SK-N-SH treated with all-trans-retinoic acid at 6 μM for 48 hours (cell line): Measurements from ENCODE around the gene RBMS1.

Experiments
- PATZ1 ChIP-seq: fragments of 250-450 bp; sonication (Bioruptor Pico); IDR thresholded peaks from 2 replicates; pipeline ENCODE4 v1.8.0; 2020; ENCODE audit warnings: mild to moderate bottlenecking, moderate library complexity, borderline replicate concordance
- ZC3H10 ChIP-seq: fragments of 250-450 bp; sonication (Bioruptor Pico); IDR thresholded peaks from 2 replicates; pipeline ENCODE4 v1.5.1; 2021; ENCODE audit warnings: mild to moderate bottlenecking, moderate library complexity
- TF ChIP-seq, protein P1 (sequence below): fragments of 250-450 bp; sonication (Bioruptor Pico); IDR thresholded peaks from 2 replicates; pipeline ENCODE4 v1.5.1; 2021; ENCODE audit warnings: mild to moderate bottlenecking, moderate library complexity

DNA sequence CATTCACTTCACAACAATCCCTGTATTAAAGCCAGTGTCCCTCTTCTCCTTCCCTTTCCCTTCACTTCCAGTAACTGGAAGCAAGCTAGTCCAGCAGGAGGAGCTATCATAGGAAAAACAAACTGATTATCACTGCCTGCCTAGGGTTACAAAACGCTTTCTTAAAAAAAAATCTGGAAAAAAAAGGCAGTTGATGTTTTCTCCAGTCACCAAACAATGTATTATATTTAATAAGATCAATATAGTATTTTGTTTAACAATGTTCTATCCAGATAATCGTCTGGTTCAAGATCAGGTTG lies 214.8 kb downstream of the RBMS1 start:
- TF ChIP-seq ZC3H10 (CRISPR knock-in tag) (no peak), PATZ1 (CRISPR knock-in tag) (no peak)
- TF ChIP-seq, protein P1, sequence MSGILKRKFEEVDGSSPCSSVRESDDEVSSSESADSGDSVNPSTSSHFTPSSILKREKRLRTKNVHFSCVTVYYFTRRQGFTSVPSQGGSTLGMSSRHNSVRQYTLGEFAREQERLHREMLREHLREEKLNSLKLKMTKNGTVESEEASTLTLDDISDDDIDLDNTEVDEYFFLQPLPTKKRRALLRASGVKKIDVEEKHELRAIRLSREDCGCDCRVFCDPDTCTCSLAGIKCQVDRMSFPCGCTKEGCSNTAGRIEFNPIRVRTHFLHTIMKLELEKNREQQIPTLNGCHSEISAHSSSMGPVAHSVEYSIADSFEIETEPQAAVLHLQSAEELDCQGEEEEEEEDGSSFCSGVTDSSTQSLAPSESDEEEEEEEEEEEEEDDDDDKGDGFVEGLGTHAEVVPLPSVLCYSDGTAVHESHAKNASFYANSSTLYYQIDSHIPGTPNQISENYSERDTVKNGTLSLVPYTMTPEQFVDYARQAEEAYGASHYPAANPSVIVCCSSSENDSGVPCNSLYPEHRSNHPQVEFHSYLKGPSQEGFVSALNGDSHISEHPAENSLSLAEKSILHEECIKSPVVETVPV (CRISPR knock-in tag), result no peak
